Measurements from ENCODE around the gene CDK16. TPM values are rescaled to one million over a fixed set of nuclear protein-coding genes. Genes with fewer than 3 reads are reported as not detected.

Gene CDK16
- total and polyA plus RNA-seq, 2 of the 4 experiments (the other 2 are of a cell fraction) = 85.3 to 106 TPM

GRCh38 chrX:47244676-47245075 is 26.2 kb downstream of the CDK16 start:
- CTCF ChIA-PET = no interaction called here

More at GRCh38 chrX:47244676-47245075, 26.2 kb downstream of the CDK16 start:
- Histone ChIP-seq H4K8ac (ENCODE audit: low read depth in 2 of 2, low read length in 2 of 2) (no peak overlapping the region), H3K4me1 (ENCODE audit: control insufficient read depth, insufficient read depth, low read length) (no peaks in the 10 kb centered on the region), H3K9me3 (ENCODE audit: control insufficient read depth, insufficient read depth, low read length) (peaks cover 4% of the 10 kb centered on the region; the same call in 1 of the 2 replicates), H2BK5ac (ENCODE audit: low read depth, low read length, poor library complexity, severe bottlenecking) (no peak overlapping the region), H2BK20ac (ENCODE audit: low read depth, low read length) (no peak overlapping the region), H2AK9ac (replicated peaks; ENCODE audit: low read depth, low read length, poor library complexity) (no peak overlapping the region), H2AFZ (replicated peaks; ENCODE audit: low read length, poor library complexity) (no peak overlapping the region), H4K20me1 (ENCODE audit: insufficient read depth, low read length) (peaks cover 2% of the 10 kb centered on the region), H3K27ac (ENCODE audit: insufficient read depth, low read length) (no peak overlapping the region), H3K18ac (ENCODE audit: low read depth, low read length) (no peak overlapping the region), H3K4ac (ENCODE audit: low read depth, low read length) (no peak overlapping the region), H3K56ac (ENCODE audit: extremely low read depth, insufficient read depth, low read length) (no peak overlapping the region), H3K9ac (ENCODE audit: low read depth, low read length) (no peak overlapping the region), H3K14ac (replicated peaks; ENCODE audit: low read depth, low read length) (no peak overlapping the region), H4K5ac (ENCODE audit: low read depth, low read length) (no peak overlapping the region), H2BK120ac (ENCODE audit: low read depth, low read length) (no peak overlapping the region), H3K36me3 (ENCODE audit: control insufficient read depth, insufficient read depth, low read length) (peaks cover 54% of the 10 kb centered on the region), H2BK15ac (ENCODE audit: low read depth, low read length) (no peak overlapping the region), H3K4me2 (ENCODE audit: low read depth, low read length) (no peak overlapping the region), H3K23ac (ENCODE audit: low read depth, low read length) (no peak overlapping the region), H3K79me1 (ENCODE audit: low read depth in 1 of 2, low read length in 2 of 2) (peaks cover 0 to 11% of the 10 kb centered on the region in 2 experiments; a peak in 1 of 4 replicates), H2AK5ac (ENCODE audit: low read depth, low read length) (no peak overlapping the region), H3K4me3 (ENCODE audit: insufficient read depth, low read depth, low read length) (no peak overlapping the region), H4K91ac (ENCODE audit: insufficient read depth, low read depth, low read length) (no peak overlapping the region), H3K27me3 (ENCODE audit: control insufficient read depth, insufficient read depth, low read length) (peaks cover 20% of the 10 kb centered on the region), H3K9me1 (ENCODE audit: insufficient read depth, low read length) (no peaks in the 10 kb centered on the region)
- intact Hi-C loops (cut with micrococcal nuclease) = no loop called here
- TF ChIP-seq CHD1 (IDR thresholded peaks at IDR 0.05; ENCODE audit: low read depth, low read length) = no peak
- no peak for TF ChIP-seq RFX5 (IDR thresholded peaks at IDR 0.05; ENCODE audit: low read depth, low read length)
- DNase-seq (no peak), ATAC-seq (ENCODE audit: low read depth) (no peak)
- dilution Hi-C loops (cut with HindIII; ENCODE audit: low sequenced_read_pairs, unreplicated experiment) = no loop called here
- in situ Hi-C loops (cut with MboI; ENCODE audit: low sequenced_read_pairs) = no loop called here
- BruUV-seq (replicated peaks) = no TSS peak
- 77% methylated on average over 4 of the region's 16 CpGs; no CpG with 5 or more reads in 1 of the 2 experiments for WGBS, 2 experiments (ENCODE audit: extremely low coverage in 2 of 2, insufficient read length in 1 of 2)
- POLR2A ChIA-PET (ENCODE audit: unreplicated experiment) = no interaction called here
